ENCODE measurements around the gene MYO7A.

MYO7A gene

DNA sequence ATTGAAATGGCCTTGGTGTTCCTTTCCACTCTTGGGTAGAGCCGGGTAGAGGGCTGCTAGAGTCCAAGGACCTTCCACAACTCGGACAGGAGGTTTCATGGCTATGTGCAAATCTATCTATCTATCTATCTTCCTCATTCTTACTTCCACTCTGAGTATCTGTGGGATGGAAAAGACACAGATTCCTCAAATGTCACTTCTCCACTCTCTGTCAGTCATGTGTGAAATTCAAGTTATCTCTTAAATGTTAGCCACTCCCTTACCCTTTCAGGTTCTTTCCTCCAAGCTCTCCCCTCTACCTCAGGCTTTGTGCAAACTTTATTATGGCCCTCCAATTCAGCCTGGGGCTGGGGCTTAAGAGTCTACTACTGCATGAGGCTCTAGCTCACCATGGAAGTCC is 89.1 kb downstream of the MYO7A start:
- DNase-seq, result no peak

DNA sequence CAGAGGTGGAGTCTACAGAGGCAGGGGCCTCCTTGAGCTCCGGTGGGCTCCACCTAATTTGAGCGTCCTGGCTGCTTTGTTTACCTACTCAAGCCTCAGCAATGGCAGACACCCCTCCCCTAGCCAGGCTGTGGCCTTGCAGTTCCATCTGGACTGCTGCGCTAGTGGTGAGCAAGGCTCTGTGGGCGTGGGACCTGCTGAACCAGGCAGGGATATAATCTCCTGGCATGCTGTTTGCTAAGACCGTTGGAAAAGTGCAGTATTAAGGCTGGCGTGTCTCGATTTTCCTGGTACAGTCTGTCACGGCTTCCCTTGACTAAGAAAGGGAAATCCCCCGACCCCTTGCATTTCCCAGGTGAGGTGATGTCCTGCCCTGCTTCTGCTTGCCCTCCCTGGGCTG is 95.8 kb downstream of the MYO7A start:
- no peak for DNase-seq

DNA sequence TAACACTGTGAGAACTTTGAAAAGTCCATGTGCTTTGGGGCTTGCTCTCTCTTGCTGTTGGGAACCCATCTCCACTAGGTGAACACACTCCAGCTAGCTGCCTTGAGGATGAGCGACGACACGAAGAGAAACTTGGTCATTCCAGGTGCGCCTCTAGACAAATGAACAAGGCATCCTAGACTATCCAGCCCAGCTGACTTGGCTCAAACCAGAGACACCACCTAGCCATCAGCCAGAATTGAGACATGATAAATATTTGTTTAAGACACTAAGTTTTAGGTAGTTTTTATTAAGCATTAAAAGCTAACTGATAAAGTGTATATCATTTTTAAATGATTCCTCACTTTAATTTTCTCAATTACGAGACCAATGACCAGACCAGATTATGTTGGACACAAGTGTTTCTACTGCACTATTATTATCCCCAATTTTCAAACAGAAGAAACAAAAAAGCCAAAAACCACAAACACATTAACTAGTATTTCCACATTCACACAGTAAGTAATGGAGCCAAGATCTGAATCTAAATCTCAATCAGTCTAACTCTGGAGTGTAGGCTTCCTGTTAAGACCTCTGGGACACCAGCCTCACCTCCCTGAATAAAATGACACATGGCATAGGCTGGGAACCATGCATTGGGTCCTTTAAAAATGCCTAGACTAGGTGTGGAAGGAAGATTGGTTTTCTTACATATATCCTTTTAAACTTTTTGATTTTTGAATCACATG is 103.0 kb downstream of the MYO7A start:
- DNase-seq, result no peak

DNA sequence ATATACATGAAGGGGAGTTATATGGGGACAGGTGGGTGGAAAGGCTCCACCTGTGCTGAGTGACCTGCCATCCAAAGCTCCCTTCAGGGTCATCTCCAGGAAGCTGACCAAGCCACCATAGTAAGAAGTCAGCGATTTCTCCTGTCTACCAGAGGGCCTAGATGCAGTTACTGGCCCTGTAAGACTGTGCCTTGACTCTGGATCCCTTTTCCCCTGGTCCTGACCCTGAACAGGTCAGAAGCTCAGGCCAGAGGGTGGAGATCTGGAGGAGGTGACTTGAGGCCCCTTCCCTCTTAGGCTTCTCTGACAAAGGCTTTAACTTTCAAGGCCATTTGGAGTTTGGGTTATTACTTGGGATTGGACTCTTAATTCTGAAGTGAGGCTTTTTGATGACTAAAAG is 103.8 kb downstream of the MYO7A start:
- DNase-seq, result no peak

DNA sequence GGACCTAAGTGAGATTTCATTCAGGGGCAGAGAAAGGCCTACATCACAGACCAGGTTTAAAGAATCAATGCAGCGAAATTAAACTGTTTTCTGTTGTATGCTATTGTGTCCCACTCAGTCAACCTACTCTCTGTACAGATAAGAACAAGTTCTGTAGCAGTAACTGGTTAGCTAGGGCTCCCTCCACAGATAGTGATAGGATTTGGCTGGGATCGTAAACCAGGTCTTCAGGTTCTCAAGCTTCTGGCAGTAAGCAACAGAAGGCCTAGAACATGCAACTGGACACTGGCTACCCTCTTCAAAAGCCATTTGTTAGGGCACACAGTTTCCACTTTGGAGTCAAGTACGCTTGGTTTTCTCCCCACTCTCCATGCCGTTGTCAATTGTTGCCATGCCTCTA is 104.2 kb downstream of the MYO7A start:
- DNase-seq, result no peak

DNA sequence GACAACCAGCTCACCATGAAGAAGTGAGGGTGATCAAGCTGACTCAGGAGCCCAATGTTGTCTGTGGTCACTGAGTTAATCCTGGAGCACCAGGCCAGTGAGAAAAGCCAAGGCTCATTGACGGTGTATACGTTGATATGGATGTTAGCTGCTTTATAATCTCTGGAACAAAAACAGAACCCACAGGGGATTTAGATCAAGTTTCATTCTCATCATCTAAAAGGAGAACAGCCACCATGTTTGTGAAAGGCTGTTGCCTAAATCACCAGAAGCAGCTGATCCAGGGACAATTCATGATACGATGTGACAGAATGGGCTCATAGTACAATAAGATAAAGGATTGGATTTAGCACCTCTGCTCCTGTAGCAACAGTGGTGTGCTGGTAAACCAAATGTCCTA is 105.0 kb downstream of the MYO7A start:
- no peak for DNase-seq

DNA sequence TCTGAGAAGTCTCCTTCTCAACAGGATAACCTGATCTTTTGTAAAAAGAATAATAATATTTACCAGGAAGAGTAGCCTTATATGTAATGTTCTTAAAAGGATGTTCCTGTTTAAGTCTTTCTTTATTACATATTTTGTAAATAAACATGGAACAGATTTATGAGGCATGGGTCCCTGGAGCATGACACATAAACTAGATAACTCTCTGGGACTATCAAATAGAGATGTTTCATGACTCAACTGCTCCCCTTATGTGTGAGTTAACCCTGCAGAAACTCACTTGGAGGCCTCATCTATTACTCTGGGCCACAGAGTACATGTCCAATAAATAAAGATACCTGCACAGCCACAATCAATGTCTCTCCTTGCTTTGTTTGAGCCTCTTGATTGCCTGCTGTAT is 108.9 kb downstream of the MYO7A start:
- no peak for DNase-seq

DNA sequence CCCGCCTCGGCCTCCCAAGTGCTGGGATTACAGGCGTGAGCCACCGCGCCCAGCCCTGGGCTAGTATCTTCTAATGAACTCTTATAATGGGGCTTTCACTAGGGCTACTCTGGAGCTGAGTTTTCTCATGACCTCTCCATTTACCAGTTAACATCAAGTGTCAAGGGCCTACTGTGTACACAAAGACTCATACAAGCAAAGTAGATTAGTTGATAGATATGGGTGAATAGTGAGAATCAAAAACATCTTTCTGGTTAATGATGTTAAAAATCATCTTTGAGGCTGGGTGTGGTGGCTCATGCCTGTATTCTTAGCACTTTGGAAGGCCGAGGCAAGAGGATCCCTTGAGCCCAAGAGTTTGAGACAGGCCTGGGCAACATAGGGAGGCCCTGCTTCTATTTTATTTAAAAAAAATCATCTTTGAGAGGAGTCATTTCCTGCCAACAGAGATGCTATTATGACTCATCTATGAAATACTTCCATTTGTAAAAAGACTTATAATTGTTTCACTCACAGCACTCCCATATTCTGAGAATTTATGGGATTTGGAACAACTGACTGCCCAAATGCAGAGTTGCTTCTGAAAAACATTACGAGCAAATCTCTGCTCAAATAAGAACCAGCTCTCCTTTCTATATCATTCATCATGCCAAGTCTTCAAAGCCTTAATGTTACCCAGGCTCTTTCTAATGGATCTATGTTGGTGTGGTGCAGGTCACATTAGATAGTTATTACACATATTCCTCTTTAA is 116.4 kb downstream of the MYO7A start:
- DNase-seq, result no peak

DNA sequence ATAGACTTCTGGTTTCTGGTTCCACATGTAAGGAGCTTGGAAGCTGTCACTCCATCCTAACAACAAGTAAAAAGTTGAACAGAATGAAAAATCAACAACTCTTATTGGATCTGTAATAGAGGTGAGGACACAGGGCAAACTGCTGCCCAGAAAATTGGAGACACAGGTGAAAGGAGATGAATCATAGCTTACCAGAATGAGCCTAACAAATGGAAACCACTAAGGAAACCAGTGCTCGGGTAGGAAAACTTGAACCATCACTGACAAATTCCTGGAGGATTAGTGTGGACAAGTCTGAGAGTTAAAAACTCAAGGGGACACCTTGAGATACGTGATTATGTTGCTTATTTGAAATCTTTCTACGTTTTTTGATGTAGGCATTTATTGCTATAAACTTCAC is 121.4 kb downstream of the MYO7A start:
- no peak for DNase-seq

DNA sequence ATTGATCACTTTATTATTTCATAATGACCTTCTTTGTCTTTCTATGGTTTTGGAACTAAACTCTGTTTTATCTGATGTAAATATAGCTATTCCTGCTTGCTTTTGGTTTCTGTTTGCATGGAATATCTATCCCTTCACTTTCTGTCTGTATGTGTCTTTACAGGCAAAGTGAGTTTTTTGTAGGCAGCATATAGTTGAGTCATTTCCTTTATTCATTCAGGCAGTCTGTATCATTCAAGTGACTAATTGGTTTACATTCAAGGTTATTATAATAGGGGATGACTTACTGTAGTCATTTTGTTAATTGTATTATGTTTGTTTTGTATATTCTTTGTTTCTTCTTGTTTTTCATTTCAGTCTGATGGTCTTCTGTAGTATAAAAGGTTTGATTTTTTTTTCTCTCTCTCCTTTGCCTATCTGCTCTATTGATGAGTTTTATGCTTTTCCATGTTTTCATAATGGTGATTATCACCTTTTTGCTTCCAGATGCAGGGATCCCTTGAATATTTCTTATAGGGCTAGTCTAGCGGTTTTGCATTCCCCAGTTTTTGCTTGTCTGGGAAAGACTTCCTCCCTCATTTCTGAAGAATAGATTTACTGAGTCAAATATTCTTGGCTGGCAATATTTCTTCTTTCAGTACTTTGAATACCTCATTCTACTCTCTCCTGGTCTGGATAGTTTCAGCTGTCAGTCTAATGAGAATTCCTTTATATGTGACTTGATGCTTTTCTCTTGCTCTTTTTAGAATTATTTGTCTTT is 123.0 kb downstream of the MYO7A start:
- no peak for DNase-seq

DNA sequence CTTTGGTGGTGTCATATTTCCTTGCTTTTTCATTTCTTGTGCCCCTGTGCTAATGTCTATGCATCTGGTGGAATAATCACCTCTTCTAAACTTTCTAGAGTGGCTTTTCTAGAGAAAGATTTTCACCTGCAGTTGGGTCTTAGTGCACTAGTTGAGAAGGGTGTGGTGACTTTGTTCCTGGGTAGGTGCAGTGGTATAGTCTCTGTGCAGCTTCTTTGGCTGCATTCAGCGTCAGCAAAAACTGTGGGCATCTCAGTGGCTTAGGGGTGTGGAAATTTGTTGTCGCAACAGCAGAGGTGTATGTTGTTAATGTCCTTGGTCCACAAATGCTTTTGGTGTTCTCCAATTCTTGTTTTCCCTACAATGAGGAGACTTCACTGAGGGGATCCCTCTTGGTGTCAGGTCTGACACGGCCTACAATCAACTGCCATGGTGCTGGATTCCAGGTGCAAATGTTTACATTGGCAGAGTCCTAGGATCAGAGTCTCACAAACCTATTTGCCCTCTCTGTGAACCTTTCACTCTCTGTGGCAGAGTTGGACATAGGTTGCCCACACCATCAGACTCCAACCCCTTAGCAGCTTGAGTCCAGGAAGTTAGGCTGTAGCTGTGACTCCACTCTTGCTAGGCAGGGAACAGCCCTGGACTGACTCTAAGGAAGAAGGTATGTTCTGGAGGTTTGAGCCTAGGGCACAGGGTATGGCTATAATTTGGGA is 124.7 kb downstream of the MYO7A start:
- DNase-seq, result no peak

DNA sequence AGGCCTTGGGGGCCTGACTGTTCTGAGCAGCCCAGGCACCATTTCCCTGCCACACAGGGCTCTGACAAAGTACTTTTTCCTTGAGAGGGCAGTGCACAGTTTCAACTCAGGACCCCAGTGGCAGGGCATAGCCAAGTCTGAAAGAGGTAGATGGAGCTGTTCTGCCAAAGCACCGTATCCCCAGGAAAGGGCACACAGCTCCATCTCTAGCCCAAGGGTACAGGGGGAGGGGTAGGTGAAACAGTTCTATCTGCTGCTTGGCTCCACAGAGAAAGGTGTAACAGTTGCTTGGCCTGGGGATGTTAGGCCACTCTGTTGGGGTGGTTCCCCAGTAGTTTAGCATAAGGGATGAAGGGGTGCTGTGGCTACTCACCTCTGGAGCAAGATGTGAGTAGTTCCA is 125.6 kb downstream of the MYO7A start:
- DNase-seq, result no peak

DNA sequence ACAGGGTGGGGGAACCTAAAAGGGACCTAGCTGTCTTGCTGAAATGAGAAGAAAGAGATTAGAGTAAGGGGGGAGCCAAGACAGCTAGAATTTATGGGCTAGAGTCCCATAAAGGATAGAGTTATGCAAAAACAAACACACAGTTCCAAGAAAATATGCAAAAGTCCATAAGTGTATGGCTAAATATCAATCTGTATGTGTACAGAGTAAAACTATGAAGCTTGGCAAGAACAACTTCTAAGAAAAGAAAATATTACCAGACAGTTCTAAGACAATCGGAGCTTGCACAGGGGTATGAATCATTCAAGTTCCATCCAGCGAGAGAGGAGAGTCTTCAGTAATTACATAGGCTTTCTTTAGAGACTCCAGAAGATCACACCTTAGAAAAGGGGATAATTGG is 131.6 kb downstream of the MYO7A start:
- DNase-seq, result no peak

DNA sequence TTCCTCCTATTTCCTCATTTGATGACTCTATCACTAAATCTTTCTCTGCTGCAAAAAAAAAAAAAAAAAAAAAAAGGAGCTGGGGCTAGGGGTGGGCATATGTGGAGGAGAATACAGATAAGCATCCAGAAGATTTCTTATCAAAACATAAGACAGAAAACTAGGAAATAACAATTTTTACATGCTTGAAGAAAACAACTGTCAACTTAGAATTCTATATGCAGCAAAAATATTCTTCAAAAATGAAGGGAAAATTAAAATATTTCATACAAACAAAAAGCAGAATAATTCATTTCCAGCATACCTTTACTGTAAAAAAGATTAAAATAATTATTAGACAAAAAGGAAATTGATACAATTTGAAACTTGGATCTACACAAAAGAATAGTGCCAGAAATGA is 134.8 kb downstream of the MYO7A start:
- DNase-seq, result no peak

Measured in right kidney (tissue), 1 donor.